ENCODE results near the gene DYNLT3.

GRCh38 chrX:37796310-37796709 is 51.1 kb downstream of the DYNLT3 start:
- TF ChIP-seq POLR2A (IDR thresholded peaks at IDR 0.05): no peak
- TF ChIP-seq, protein P1, sequence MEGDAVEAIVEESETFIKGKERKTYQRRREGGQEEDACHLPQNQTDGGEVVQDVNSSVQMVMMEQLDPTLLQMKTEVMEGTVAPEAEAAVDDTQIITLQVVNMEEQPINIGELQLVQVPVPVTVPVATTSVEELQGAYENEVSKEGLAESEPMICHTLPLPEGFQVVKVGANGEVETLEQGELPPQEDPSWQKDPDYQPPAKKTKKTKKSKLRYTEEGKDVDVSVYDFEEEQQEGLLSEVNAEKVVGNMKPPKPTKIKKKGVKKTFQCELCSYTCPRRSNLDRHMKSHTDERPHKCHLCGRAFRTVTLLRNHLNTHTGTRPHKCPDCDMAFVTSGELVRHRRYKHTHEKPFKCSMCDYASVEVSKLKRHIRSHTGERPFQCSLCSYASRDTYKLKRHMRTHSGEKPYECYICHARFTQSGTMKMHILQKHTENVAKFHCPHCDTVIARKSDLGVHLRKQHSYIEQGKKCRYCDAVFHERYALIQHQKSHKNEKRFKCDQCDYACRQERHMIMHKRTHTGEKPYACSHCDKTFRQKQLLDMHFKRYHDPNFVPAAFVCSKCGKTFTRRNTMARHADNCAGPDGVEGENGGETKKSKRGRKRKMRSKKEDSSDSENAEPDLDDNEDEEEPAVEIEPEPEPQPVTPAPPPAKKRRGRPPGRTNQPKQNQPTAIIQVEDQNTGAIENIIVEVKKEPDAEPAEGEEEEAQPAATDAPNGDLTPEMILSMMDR (IDR thresholded peaks at IDR 0.05 in 4 of 5, conservative IDR thresholded peaks at IDR 0.05 in 1 of 5): no peak
